Muscle layer of duodenum (tissue), 2 donors: ENCODE data around the gene DTNBP1.

ENCODE experiments used
- H3K27ac ChIP-seq: one replicate; pipeline ENCODE4 v1.7.0; 2013; ENCODE audit warnings: mild to moderate bottlenecking, low read length
- H3K27me3 ChIP-seq: one replicate; pipeline ENCODE4 v1.7.0; 2013; ENCODE audit warnings: low read depth, mild to moderate bottlenecking, control low read depth, low read length
- H3K36me3 ChIP-seq, 2 donors: one replicate each; pipeline ENCODE4 v1.7.0; 2013; ENCODE audit warnings: low read length in 2 of 2, control low read depth in 1 of 2, mild to moderate bottlenecking in 1 of 2; ENCODE audit not compliant: insufficient read depth in 2 of 2, control insufficient read depth in 1 of 2
- H3K4me1 ChIP-seq, 2 donors: one replicate each; pipeline ENCODE4 v1.7.0; 2013; ENCODE audit warnings: low read length in 2 of 2, mild to moderate bottlenecking in 2 of 2, control low read depth in 1 of 2, moderate library complexity in 1 of 2; ENCODE audit not compliant: insufficient read depth in 2 of 2, control insufficient read depth in 1 of 2
- H3K4me3 ChIP-seq, 2 donors: one replicate each; pipeline ENCODE4 v1.7.0; 2013; ENCODE audit warnings: low read length in 2 of 2, low read depth in 1 of 2, mild to moderate bottlenecking in 1 of 2
- H3K9me3 ChIP-seq, 2 donors: one replicate each; pipeline ENCODE4 v1.7.0; 2013; ENCODE audit warnings: low read length in 2 of 2, control low read depth in 1 of 2, mild to moderate bottlenecking in 1 of 2; ENCODE audit not compliant: control insufficient read depth in 1 of 2
- donor health status: healthy.

DTNBP1 gene

GRCh38 chr6:15604843-15605242 lies 58.0 kb downstream of the DTNBP1 start:
- no peaks in the 10 kb centered on the region for H3K27me3 ChIP-seq
- peaks cover 3 to 7% of the 10 kb centered on the region in 2 donors for H3K36me3 ChIP-seq
- no peak overlapping the region for H3K27ac ChIP-seq
- no peaks in the 10 kb centered on the region for H3K4me1 ChIP-seq
- no peak overlapping the region for H3K4me3 ChIP-seq
- no peaks in the 10 kb centered on the region for H3K9me3 ChIP-seq

DNA sequence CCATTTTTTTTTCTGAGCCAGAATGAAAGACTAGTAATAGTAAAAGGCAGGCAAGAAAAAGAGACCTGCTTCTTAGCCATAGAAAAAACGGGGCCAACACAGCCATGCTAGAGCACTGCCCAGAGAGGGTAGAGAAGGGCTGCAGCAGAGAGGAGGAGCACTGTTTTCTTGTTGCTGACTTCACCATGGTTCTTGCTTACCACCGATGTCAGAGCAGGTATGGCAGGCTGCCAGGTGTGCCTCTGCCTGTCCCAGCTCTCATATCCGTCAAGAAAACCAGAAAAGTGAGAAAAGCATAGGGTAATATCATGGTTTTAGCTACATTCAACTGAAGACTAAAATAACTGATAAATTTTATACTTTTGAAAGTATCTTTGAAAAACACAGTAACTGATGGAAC lies 60.7 kb downstream of the DTNBP1 start:
- no peak overlapping the region for H3K4me3 ChIP-seq
- H3K27ac ChIP-seq: no peak overlapping the region

DNA sequence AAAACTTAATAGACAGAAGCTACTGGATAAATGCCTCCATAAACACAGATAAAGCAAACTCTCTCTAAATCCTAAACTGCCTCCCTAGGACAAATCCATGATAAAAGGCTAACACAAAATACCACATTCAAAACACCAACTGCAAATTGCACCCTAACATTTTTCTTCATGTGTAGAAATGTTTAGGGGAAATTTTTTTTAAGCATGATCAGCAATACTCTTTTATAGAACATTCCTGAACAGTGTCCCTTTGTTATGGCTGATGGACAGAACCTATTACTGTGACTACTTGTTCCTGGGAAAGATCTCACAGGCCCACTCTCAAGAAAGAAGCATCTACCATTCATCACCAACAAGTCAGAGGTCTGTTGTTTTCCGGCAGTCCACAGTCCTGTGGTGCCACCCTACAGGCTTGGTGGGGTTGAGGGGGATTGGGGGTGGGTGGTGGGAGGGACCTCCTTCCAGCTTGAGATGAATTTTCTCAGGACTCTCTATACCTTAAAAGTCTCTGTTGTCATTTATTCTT lies 64.5 kb downstream of the DTNBP1 start:
- no peak overlapping the region for H3K27ac ChIP-seq

More for the DNA sequence above, 60.7 kb downstream of the DTNBP1 start:
- Histone ChIP-seq H3K4me1 (no peaks in the 10 kb centered on the region), H3K9me3 (no peaks in the 10 kb centered on the region), H3K27me3 (no peaks in the 10 kb centered on the region), H3K36me3 (no peaks in the 10 kb centered on the region)

DNA sequence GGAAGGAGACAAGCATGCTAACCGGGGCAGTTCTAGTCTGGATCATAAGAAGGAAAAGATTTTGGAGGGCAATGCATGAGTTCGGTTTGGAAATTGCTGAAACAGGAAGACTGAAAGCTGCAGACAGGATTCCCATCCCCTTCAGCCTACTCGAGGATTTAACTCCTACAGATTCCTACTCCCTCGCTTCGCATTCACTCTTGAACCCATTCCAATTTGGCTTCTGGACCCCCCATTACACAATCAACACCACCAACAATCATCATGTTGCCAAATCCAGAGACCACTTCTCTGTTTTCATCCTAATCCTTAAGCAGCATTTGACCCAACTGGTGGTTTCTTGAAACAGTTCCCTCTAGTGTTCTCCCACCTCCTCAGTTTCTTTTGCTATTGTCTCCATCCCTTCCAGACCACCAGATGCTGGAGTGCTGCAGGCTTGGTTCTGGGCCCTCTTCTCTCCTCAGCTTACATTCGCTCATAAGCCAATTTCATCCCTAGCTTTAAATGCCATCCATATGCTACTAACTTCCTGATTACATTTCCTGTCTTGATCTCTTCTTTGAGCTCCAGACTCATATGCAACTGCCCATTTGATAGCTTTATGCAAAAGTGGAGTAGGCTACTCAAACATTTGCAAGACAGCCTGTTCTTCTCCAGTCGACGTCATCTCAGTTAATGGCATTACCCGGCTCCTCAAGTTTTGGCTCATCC lies 66.5 kb downstream of the DTNBP1 start:
- no peak overlapping the region for H3K27ac ChIP-seq
- peaks cover 0 to 6% of the 10 kb centered on the region in 2 donors for H3K4me1 ChIP-seq
- H3K9me3 ChIP-seq: no peaks in the 10 kb centered on the region
- no peak overlapping the region for H3K4me3 ChIP-seq
- H3K36me3 ChIP-seq: no peaks in the 10 kb centered on the region
- H3K27me3 ChIP-seq: no peaks in the 10 kb centered on the region

More for the DNA sequence above, 64.5 kb downstream of the DTNBP1 start:
- H3K4me1 ChIP-seq: peaks cover 0 to 6% of the 10 kb centered on the region in 2 donors
- no peaks in the 10 kb centered on the region for H3K27me3 ChIP-seq
- no peaks in the 10 kb centered on the region for H3K36me3 ChIP-seq
- no peaks in the 10 kb centered on the region for H3K9me3 ChIP-seq
- no peak overlapping the region for H3K4me3 ChIP-seq

DNA sequence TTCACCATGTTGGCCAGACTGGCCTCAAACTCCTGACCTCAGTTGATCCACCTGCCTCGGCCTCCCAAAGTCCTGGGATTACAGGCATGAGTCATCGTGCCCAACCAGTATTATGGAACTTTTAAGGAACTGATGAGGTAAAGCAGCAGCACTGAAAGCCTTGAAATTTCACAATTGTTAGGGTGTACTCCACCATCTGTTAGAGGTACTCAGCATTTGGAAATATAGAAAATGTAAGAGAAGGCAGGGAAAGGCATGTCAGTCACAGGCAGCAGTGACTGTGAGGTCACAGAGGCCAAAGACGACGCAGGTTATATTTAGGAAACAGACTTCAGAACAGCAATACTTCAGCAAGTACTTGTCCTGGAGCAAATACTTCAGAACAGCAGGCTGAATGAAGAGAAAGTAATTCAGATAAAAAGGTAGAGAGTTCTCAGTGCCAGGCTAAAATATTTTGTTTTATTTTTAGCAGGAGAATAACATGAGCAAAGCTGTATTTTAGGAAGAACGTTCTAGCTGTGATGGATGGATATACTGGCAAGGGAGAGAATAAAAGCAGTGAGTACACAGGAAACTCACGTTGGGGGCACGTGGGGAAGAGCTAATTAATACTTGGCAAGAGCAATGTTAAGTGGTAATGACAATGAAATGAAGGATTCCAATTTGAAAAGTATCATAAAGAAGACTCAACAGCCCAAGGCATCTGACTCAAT lies 67.2 kb downstream of the DTNBP1 start:
- Histone ChIP-seq H3K9me3 (no peaks in the 10 kb centered on the region), H3K27ac (no peak overlapping the region), H3K4me1 (peaks cover 0 to 6% of the 10 kb centered on the region in 2 donors), H3K4me3 (no peak overlapping the region), H3K36me3 (no peaks in the 10 kb centered on the region), H3K27me3 (no peaks in the 10 kb centered on the region)

DNA sequence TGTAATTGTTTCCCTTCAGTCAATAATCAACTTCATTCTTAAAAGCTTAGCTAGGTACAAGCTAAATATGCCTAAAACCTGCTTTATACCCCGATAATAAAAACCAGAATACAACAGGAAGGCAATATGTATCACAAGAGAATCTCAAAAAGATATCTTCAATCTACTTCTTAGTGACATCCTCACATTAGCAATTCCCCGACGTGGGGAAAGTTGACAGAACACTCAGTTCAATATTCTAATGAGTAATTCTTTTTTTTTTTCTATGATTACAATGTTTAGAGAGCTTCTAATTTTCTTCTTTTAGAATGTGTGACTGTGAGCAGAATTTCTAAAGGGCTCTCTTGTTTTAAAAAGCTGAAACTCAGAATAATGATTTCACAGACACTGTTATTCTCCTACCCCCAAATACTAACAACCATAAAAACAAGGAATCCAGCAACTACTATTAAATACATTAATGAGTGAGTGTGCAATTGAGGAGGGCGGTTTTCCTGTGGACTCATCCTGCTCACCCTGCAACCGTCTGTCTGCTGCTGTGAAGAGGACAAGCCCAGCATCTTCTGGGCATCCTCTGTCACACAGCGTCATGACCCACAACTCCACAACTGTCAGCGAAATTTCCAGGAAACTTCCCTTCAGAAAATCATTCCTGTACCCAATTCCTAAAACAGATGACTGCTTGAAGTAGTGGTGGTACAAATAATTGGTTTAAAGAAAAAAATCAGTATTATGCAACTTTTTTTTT lies 68.1 kb downstream of the DTNBP1 start:
- Histone ChIP-seq H3K27me3 (no peaks in the 10 kb centered on the region), H3K27ac (no peak overlapping the region), H3K9me3 (no peaks in the 10 kb centered on the region), H3K4me3 (no peak overlapping the region), H3K4me1 (peaks cover 0 to 6% of the 10 kb centered on the region in 2 donors), H3K36me3 (no peaks in the 10 kb centered on the region)

GRCh38 chr6:15593798-15594197 lies 69.0 kb downstream of the DTNBP1 start:
- Histone ChIP-seq H3K27me3 (no peaks in the 10 kb centered on the region), H3K4me1 (peaks cover 0 to 6% of the 10 kb centered on the region in 2 donors), H3K4me3 (no peak overlapping the region), H3K36me3 (no peaks in the 10 kb centered on the region), H3K9me3 (no peaks in the 10 kb centered on the region), H3K27ac (no peak overlapping the region)

DNA sequence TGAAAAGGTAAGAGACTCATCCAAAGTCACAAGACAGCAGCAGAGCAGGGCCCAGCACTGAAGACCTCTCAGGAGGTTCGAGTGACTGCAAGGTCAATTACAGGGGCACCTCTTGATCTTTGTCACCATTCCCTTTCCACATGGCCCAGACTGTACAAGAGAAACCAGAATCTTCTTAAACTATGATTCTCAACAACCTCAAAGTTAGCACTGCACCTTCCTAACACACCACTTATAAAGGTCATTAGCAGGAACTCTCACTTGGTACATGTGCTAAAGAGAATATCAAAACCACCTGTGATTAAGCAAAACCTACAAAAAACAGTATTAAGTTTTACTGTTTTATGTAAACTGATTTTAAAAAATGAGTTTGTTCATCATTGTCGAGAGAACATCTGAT lies 70.2 kb downstream of the DTNBP1 start:
- Histone ChIP-seq H3K4me1 (peaks cover 0 to 6% of the 10 kb centered on the region in 2 donors), H3K27me3 (no peaks in the 10 kb centered on the region), H3K4me3 (no peak overlapping the region), H3K27ac (no peak overlapping the region), H3K36me3 (no peaks in the 10 kb centered on the region), H3K9me3 (no peaks in the 10 kb centered on the region)

DNA sequence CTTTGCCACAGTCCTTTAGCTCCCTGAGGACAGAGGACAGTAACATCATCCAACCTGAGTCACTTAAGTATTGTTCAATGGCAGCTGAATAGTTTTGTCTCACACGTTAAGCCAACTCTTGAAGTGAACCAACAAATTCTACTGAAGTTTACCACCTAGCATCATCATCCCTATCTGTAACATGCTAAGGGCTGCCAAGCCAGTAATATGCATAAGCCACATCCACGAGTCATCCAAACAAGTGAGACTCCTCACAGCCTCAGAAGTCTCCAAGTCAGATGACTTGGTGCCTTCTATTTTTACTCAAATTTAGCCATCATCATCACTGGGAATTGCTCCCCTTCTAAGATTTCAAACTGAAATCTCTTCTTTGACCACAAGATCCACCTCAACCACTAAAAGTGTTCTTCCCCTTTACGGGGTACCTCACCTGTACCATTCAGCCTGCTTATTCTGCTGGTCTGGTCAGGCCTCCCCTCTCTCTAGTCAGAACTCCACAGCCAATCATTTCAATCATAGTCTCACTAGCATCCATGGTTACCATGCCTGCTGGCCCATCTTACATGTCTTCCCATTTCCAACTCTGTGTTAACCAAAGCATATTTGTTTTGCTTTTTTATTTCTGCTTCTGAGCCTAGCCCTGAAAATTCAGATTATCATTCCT lies 73.7 kb downstream of the DTNBP1 start:
- H3K27ac ChIP-seq: no peak overlapping the region
- no peaks in the 10 kb centered on the region for H3K4me1 ChIP-seq
- H3K36me3 ChIP-seq: no peaks in the 10 kb centered on the region
- H3K27me3 ChIP-seq: no peaks in the 10 kb centered on the region
- H3K4me3 ChIP-seq: no peak overlapping the region
- no peaks in the 10 kb centered on the region for H3K9me3 ChIP-seq

DNA sequence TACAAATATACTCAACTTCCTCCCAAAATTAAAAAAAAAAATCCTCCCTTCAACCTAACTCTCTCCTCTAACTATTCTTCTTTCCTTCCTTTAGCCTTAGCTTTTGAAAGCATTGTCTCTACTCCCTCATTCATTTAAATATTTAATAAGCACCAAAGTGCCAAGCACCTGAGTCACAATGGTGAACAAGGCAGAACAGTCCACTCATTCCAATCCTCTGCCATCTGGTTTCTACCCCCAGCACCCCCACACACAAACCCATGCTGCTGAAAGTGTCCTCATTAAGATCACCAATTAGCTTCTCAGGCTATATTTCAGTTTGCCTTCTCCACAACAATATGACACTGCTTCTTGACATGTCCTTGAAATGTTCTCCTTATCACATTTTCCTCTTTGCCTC lies 76.3 kb downstream of the DTNBP1 start:
- no peaks in the 10 kb centered on the region for H3K4me1 ChIP-seq
- no peaks in the 10 kb centered on the region for H3K27me3 ChIP-seq
- no peak overlapping the region for H3K27ac ChIP-seq
- H3K9me3 ChIP-seq: no peaks in the 10 kb centered on the region
- H3K36me3 ChIP-seq: no peaks in the 10 kb centered on the region
- H3K4me3 ChIP-seq: no peak overlapping the region

- Histone ChIP-seq H3K36me3 (no peaks in the 10 kb centered on the region), H3K4me1 (no peaks in the 10 kb centered on the region), H3K9me3 (no peaks in the 10 kb centered on the region), H3K27ac (no peak overlapping the region), H3K27me3 (no peaks in the 10 kb centered on the region), H3K4me3 (no peak overlapping the region)
Observed at GRCh38 chr6:15585760-15586214, 77.0 kb downstream of the DTNBP1 start.
